HG03565 (cell line): ENCODE results near the gene NLGN2.

Experiments
- ATAC-seq: cut with Tn5 transposase; IDR thresholded peaks from one replicate; pipeline ENCODE4 v1.9.1; 2021; ENCODE audit warnings: mild to moderate bottlenecking, moderate library complexity; ENCODE audit not compliant: unreplicated experiment

The NLGN2 gene

DNA sequence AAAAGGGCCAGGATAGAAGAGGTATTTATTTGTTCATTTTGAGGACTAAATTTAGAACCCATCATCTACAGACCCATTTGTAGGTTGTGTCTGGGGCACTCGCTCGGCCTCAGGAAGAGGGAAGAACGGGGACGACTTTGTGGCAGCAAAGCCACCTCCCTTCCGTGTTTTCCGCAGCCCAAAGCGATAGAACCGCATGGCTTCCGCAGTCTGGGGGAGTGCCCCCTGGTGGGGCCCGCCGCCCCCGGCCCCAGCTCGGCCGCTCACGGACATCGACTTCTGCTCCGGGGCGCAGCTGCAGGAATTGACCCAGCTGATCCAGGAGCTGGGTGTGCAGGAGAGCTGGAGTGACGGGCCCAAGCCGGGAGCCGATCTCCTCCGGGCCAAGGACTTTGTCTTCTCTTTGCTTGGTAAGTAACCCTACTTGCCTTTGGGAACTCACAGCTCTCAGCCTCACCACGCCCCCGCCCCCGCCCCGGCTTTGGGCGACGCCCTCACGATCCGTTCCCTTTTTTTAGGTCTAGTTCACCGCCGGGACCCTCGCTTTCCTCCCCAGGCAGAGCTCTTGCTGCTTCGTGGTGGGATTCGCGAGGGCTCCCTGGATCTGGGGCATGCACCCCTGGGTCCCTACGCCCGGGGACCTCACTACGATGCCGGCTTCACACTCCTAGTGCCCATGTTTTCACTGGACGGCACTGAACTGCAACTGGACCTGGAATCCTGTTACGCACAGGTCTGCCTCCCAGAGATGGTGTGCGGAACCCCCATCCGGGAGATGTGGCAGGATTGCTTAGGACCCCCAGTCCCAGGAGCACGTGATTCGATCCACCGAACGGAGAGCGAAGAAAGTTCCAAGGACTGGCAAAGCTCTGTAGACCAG lies 28.3 kb downstream of the NLGN2 start:
- peak; percentile 8 for ATAC-seq

- no peak for ATAC-seq
Measured at GRCh38 chr17:7436556-7437368, 29.1 kb downstream of the NLGN2 start.

DNA sequence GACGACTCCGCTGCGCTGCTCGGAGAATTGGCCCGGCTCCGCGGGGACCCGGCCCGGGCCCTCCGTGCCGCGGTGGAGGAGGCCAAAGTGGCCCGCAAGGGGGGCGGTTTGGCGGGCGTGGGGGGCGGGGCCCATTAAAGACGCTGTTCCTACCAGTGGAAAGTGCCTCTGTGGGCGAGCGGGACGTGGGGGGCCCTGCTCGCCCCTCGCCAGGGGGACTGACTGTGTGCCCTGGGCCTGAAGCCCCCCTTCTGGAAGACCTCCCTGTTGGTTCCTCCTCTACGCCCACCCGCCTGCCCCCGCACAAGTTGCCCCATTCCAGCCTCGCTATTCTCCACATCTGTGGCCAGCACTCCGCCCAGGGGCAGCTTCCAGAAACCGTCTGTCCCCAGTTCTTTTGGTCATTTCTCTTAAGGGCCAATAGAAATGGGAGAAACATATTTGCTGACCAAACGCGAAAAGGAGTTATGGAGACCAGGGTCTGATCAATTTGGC lies 29.8 kb downstream of the NLGN2 start:
- ATAC-seq, result no peak

DNA sequence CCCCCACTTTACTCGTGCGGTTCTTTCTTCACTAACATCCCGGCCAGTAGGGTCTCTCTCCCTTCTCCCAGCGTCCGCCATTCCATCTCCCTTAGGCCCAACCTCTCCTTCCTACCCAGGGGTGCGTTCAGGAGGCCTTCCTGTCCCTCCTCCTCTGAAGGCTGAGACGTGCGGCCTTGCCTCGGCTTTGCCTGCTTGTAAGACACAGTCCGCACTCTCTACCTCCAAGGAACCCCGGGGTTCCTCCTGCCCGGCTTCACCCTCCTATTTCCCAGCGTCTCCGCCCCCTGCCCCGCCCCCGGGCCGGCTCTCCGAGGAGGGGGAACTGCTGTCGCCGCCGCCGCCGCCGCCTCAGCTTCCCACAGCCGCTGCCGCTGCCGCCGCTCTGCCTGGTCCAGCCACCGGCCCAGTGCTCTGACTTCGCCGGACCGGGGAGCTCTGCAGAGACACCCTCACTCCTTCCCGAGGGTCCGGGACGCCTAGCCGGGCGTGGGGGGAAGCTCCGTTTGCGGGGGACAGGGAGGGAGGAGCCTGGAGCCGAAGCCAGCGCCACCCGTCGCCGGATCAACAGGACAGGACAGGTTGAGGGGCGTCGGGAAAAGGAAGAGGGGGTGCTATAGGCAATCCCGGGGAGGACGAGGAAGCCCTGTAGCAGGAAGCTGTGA lies 30.4 kb downstream of the NLGN2 start:
- ATAC-seq, result no peak

DNA sequence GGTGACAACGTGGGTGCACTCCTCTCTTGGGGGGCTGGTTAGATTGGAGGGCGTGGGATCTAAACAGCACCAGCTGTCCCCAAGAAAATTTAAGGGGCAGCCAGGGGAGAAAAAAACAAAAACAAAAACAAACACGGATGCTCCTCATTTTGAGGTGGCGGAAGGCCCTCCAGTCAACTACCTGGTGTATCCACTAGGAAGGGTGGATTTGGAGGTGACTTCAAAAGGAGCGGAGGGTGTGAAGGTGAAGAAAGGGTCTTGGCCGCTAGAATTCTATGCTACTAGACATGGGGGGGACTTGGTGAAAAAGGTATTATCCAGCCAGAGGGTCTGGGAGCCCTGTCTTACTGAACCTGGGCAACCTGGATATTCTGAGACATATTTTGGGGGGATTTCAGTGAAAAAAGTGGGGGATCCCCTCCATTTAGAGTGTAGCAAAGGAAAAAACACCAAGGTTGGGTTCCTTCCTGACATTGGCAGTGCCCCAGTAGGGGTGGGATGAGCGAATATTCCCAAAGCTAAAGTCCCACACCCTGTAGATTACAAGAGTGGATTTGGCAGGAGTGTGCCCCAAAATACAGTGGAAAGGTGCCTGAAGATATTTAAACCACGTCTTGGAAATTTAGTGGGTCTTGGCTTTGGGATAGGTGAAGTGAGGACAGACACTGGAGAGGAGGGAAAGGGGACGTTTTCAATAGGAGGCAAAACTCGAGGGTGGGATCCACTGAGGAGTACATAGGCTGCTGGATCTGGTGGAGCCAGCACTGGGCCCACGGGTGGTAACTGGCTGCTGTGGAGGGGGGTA lies 31.2 kb downstream of the NLGN2 start:
- no peak for ATAC-seq

DNA sequence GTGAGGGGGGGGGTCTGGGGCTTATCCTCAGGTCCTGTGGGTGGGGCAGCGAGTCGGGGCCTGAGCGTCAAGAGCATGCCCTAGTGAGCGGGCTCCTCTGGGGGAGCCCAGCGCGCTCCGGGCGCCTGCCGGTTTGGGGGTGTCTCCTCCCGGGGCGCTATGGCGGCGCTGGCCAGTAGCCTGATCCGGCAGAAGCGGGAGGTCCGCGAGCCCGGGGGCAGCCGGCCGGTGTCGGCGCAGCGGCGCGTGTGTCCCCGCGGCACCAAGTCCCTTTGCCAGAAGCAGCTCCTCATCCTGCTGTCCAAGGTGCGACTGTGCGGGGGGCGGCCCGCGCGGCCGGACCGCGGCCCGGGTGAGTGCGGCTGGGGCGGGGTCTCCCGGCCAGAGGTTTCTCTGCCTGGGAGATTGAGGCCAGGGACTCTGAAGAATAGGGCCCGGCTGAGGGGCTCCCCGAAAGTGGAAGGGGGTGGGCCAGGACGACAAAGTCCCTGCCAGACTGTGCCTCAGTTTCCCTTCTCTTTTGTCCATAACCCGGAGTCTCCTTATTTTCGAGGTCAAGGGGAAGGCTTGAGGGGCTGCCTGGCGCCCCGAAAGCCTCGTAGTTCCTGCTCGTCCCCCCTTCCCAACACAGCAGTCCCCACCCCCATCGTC lies 31.9 kb downstream of the NLGN2 start, which contains the start of gene FGF11:
Gene FGF11, plus strand, starts transcription at position 51 of the 651 bp plus-strand sequence. Its CDS starts 109 bp downstream, at position 160.
- ATAC-seq, result no peak

GRCh38 chr17:7440113-7440833 lies 32.6 kb downstream of the NLGN2 start:
- ATAC-seq, result no peak

DNA sequence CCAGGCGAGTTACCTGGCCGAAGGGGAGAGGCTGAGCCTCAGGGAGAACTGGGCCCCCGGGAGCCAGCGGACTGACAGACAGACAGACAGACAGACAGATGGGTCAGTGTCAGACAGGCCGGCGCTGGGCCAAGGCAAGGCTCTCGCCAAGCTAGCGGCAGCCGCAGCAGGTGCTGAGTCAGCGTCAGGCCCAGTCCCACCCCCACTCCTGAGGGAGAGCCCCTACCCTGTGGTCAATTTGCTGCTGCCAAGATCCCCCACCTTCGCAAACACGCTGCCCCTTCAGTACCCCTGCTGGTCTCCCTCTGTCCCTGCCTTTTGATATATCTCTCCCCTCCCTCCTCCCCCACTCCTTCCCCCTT lies 33.2 kb downstream of the NLGN2 start:
- no peak for ATAC-seq

DNA sequence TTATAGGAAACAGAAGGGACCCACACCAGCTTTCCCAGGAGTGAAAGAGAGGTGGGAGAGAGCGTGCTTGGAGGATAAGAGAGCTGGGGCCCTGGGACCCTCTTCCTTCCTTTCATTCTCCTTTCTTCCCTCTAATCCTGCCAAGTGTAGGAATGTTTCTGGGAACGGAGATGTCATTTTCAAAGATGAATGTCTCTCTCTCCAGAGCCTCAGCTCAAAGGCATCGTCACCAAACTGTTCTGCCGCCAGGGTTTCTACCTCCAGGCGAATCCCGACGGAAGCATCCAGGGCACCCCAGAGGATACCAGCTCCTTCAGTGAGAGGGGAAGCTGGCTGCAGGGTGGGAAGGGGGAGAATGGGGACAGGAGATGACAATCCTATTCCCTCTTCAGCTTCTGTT lies 33.6 kb downstream of the NLGN2 start:
- no peak for ATAC-seq

GRCh38 chr17:7442142-7442541 lies 34.5 kb downstream of the NLGN2 start:
- ATAC-seq, result no peak

- ATAC-seq, result no peak
Measured at GRCh38 chr17:7443499-7444485, 36.1 kb downstream of the NLGN2 start.

DNA sequence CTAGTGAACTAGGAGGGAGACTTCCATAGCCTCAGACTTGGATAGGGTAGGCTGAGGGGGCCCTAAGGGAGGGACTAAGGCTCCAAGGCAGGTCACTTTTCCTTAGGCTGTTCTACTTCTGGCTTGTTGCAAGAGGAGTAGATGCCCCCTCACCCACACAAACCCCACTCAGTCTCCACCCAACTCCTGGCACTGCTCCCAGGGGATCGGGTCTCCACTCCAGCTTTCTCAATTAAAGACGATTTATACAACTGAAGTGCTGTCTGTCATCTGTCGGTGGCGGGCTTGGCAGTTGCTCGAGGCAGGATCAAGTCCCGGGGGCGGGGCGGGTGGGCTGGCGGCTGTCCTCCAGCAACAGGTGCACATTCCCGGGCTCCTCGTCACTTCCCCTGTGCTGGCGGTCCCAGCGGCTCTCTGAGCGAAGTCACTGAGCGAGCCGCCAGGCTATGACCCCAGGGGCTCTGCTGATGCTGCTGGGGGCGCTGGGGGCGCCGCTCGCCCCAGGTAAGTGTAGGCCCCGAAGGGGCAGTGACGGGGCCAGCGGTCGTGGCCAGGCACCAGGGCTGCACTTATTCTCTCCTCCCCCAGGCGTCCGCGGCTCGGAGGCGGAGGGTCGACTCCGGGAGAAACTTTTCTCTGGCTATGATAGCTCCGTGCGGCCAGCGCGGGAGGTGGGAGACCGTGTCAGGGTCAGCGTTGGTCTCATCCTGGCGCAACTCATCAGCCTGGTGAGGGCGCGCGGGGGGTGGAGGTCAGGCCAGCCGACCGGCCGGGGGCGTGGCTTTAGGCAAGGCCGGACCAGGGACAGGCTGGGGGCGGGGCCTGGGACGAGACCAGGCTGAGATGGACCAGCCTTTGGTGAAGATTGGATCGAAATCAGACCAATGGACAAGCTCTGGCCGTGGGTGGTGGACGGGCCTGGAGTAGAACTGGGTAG lies 37.3 kb downstream of the NLGN2 start, which contains the start of gene CHRNB1:
Gene CHRNB1, plus strand, starts transcription at position 380 of the 937 bp plus-strand sequence. Its CDS starts 67 bp downstream, at position 447.
- no peak for ATAC-seq

DNA sequence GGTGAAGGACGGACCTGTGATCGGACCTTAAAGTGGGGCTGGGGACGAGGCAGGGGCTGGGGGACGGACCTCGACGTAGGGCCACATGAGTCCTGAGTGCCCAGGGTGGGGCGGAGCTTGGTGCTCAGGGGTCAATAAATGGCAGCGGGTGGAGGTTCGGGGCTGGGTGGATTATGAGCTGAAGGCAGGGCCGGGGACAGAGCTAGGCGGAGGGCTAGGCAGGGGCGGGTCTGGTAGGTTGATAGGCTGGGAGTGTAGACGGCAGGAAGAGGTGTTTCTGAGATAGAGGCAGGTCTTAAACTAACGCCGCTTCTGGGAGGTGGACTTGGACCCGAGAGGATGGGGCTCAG lies 37.9 kb downstream of the NLGN2 start:
- no peak for ATAC-seq

DNA sequence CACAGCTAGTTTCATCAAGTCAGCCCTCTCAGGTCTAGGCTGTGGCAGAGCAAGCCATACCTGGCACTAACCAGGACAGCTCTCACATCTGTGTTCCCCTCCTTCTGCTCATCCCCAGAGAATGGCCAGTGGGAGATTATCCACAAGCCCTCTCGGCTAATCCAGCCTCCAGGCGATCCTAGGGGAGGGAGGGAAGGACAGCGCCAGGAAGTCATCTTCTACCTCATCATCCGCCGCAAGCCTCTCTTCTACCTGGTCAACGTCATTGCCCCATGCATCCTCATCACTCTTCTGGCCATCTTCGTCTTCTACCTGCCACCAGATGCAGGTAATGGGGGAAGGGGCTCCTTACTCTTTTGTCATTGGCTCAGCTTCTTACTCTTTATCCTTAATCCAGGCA lies 40.8 kb downstream of the NLGN2 start:
- no peak for ATAC-seq

DNA sequence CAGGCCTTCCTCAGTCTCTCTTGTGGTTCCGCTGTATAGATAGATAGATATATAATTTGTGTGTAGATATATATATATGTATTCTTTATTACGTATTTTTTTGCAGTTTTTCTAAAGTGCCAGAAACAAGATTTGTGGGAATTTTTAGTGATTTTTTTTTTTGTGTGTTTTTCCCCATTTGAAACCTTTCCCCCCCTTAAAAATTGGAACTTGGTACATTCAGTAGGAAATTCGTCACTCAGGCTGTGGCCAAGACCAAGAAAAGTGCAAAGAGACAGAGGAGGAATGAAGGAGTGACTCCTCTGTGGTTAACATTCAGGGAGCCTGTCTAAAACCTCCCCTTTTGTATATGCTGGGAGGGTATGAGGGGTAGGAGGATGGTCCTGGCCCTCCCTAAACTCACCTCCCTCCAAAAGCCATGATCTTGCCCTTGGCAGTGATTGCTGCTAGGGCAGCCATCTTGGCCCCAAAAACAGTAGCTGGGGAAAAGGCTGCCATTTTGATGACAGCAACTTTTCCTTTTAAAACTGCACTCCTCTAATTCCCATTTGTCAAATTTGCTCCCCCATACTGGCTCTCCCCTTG lies 52.4 kb downstream of the NLGN2 start:
- ATAC-seq, result no peak

GRCh38 chr17:7460850-7461660 lies 53.4 kb downstream of the NLGN2 start:
- no peak for ATAC-seq
